GM19035 (cell line): ENCODE data around the gene ATP9B.
"Not testable (repeated sequence)": the region's sequence is repeated elsewhere in the genome, so short reads cannot be mapped to it uniquely, and the experiment has no call there.

Experiments
- ATAC-seq: cut with Tn5 transposase; IDR thresholded peaks from one replicate; pipeline ENCODE4 v1.9.1; 2021; ENCODE audit not compliant: unreplicated experiment

The ATP9B gene

GRCh38 chr18:79071503-79072210 is 2.5 kb downstream of the ATP9B start:
- no peak for ATAC-seq

DNA sequence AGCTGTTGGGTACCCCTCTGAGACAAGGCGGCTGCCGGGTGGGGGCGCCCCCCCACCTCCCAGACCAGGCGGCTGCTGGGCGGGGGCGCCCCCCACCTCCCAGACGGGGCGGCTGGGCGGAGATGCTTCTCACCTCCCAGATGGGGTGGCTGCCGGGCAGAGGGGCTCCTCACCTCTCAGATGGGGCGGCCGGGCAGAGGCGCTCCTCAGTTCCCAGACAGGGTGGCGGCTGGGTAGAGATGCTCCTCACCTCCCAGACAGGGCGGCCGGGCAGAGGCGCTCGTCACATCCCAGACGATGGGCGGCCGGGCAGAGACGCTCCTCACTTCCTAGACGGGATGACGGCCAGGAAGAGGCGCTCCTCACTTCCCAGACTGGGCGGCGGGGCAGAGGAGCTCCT is 3.5 kb downstream of the ATP9B start:
- ATAC-seq = not testable (repeated sequence)

DNA sequence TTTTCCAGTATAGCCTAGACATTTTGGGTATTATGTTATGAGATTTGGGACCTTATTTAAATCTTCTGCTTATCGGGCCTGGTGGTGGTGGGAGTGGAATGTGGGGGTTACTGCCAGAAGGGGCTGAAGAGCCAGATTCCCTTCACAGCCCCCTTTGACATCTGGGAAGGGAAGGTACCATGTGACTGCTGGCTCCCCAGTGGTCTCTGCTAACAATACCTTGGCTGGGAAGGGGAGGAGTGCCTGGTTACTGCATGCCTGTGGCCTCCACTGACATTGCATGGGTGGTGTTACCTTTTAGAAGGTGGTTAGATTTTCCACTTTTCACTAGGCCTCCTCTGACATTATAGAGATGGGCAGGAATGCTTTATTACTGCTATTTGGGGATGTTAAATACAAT is 8.0 kb downstream of the ATP9B start:
- ATAC-seq = no peak

GRCh38 chr18:79078791-79079190 is 9.6 kb downstream of the ATP9B start:
- ATAC-seq = not testable (repeated sequence)

- ATAC-seq = no peak
Measured at GRCh38 chr18:79092874-79093273, 23.7 kb downstream of the ATP9B start.

GRCh38 chr18:79093986-79094385 is 24.8 kb downstream of the ATP9B start:
- ATAC-seq = no peak

DNA sequence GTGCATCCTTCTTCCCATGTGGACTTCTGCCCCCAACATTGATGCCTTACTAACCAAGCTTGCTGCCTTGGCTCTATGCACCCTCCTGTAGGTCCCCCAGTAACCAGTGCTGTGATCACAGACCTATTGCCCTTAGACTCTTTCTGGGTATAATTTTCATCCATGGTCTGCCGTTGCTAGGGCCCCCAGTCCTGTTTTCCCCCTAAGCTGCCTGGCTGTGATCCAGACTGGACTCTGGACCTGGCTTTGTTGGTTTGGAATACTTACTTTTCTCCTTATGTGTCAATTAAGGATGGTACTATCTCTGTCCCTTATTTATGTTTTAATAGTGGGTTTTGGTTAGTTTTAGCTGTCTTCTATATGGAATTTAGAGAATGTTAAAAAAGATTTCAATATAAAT is 26.0 kb downstream of the ATP9B start:
- ATAC-seq = no peak

DNA sequence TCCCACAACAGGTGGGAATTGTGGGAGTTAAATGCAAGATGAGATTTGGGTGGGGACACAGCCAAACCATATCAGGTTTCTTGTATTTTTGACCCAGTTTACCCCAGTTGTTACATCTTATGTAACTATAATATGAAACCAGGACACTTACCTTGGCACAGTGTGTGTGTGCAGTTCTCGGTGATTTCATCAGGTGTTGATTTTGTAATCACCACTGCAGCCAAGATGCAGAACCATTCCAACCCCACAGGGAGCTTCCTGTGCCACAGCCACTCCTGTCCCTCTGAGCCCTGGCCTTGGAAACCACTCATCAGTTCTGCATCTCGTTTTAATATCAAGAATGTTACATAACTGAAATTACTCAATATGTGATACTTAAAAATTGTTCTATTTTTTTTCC is 31.8 kb downstream of the ATP9B start:
- no peak for ATAC-seq

GRCh38 chr18:79102886-79103285 is 33.7 kb downstream of the ATP9B start:
- no peak for ATAC-seq

DNA sequence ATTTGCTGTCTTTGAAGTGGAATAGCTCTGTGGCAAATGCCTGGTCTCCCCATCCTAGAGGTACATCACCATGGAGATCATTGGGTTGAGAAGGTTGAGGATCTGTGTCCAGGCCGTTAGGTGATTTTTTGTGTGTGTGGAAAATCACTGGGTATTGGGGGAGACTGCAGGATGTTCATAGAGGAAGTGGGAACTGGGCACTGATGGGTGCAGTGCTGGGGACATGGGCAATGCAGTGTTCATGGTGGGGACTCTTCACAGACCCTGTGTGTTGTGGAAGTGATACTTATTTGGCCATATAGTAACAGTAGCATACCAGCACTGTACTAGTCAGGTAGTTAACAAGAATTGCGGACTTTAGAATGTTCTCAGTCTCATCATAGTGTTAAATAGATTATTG is 34.9 kb downstream of the ATP9B start:
- ATAC-seq = no peak

DNA sequence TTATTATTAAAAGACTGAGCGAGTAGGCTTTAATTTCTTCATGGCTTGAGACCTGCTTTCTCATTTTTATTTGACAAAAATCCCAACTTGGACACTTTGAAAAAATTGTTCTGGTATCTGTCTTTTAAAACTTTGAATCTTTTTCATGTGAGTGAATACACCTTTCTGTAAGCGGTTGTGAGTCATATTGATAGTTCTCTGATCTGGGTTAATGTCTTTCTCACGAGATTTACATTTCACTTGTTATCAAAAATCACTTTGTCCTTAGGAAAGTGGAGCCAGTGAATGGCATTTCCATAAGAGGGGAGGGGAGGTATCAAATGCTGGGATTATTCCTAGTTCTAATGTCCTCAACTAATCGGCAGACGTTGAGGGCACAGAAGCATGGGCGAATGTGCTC is 36.3 kb downstream of the ATP9B start:
- ATAC-seq = no peak

- ATAC-seq = no peak
Measured at GRCh38 chr18:79106084-79106483, 36.9 kb downstream of the ATP9B start.

DNA sequence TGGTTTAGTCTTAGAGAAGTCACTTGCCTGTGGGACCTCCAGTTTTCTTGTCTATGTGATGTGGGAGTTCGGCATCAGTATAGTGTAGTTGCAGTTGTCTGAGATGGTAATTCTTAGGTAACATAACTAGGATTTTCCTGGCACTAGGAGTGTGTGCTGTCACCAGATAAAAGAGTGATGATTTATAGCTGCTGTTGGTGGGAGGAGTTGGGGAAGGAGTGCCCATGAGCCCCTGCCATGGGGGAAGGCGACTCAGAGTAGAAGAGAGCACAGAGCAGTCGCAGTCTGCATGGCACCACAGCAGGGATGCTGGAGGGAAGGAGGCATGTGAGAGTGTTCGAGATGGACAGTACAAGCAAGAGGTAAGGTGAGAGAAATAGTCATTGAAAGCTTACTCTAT is 38.7 kb downstream of the ATP9B start:
- ATAC-seq = no peak

GRCh38 chr18:79108549-79109215 is 39.5 kb downstream of the ATP9B start:
- ATAC-seq = no peak

DNA sequence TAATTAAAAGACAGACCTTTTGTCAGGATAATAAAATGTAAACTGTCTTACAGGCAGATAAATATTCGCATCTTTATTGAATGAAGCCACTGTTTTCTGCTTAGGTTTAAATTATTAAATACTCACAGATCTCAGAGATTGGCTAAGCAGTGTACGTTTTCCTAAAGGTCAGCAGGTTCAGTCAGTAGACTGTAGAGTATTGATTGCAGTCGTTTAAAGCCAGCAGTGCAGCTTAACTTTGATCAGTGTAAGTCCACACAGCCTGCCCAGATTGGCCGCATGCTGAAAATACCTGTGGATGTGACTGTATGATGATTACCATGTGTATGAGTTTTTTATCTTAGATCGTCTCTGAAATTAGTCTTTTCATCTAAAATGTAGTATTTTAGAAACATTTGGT is 42.3 kb downstream of the ATP9B start:
- no peak for ATAC-seq

- ATAC-seq = no peak
Measured at GRCh38 chr18:79117385-79117784, 48.2 kb downstream of the ATP9B start.

- ATAC-seq = no peak
Measured at GRCh38 chr18:79117788-79118187, 48.6 kb downstream of the ATP9B start.

DNA sequence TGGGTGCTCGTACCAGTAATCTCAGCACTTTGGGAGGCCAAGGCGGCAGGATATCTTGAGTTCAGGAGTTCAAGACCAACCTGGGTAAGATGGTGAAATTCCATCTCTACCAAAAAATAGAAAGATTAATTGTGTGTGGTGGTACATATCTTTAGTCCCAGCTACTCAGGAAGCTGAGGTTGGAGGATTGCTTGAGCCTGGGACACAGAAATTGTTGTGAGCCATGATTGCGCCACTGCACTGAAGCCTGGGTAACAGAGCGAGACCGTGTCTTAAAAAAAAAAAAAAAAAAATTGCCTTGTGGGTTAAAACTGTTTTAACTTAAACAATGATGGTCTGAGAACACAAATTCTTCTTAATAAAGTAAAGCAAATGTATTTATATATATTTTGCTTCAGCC is 49.6 kb downstream of the ATP9B start:
- ATAC-seq = no peak

DNA sequence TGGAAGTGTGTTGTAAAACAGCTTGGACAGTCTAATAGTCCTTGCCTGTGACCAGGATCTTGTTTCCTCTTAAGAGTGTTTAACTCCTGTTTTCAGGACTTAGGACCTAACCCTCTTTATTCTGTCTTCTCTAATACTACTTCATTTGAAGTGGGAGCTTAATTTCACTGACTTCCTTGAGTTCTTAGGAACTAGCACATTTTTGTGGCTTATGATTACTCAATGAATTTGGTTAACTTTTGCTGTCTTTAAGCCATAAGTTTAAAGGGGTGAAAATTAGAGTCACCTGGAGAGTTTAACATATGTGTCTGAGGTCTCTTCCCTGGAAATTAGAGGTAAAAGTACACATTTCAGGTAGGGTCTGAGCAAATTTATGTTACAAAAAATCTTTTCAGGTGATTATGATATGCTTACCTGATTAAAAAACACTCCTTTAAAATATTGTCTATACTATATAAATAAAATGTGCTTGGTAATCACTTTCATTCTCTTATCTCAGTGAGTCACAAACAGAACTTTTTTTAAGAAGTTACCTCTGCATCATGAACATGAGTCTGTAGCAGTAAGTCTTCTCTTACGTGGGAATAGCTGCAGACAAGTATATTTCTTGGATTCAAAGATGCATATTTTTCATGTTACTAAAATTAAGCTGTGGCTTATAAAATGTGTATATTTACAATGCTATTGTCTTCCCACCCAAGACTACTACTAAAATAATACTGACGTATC is 52.7 kb downstream of the ATP9B start:
- ATAC-seq = no peak

DNA sequence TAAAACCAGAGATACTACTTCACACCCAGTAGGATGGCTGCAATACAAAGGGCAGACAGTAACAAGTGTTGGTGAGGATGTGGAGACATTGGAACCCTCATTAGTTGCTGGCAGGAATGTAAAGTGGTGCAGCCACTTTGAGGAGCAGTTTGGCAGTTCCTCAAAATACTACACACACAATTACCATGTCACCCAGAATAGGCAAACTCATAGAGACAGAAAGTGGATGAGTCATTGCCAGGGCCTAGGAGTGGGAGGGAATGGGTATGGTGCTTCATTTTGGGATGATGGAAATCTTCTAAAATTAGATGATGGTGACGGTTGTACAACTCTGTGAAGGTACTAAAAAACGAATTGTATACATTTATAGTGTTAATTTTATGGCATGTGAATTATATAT is 54.8 kb downstream of the ATP9B start:
- ATAC-seq = no peak

DNA sequence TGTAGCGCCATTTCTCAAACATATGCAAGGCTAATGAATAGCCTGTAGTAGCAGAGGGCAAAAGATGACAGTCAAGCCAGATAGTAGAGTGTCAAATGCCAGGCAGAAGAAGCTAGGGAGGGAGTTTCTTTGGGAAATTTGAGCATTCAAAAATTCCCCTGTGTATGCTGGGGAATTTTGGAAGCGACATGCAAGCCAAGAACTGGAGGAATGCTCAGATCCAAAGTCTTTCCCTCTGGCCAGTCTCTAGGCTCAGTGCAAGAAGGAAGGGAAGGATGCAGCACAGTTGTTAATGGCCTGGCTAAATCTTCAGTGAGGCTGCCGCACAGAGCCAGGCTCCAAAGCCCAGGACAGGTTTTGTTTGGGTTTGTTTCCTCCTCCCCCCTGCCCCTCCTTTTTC is 59.9 kb downstream of the ATP9B start:
- no peak for ATAC-seq

- ATAC-seq = no peak
Measured at GRCh38 chr18:79133724-79134123, 64.5 kb downstream of the ATP9B start.
